H9 (cell line): Measurements from ENCODE around the gene SLC36A4. TPM values are rescaled to one million over a fixed set of nuclear protein-coding genes. Genes with fewer than 3 reads are reported as not detected.

Source experiments
- DNase-seq: peaks from one replicate; pipeline ENCODE4 v3.0.0-alpha.2; 2017
- H2AFZ ChIP-seq: one replicate; pipeline ENCODE4 v1.6.1; 2013; ENCODE audit warnings: mild to moderate bottlenecking, low read length, control low read depth, moderate library complexity
- H2AK5ac ChIP-seq: 2 replicates; pipeline ENCODE4 v1.6.1; 2013; ENCODE audit warnings: low read length, control low read depth, mixed read lengths; ENCODE audit not compliant: insufficient read length
- H2BK120ac ChIP-seq: one replicate; pipeline ENCODE4 v1.6.1; 2013; ENCODE audit warnings: low read depth, mild to moderate bottlenecking, low read length, control low read depth, inconsistent platforms; ENCODE audit not compliant: poor library complexity, severe bottlenecking
- H2BK12ac ChIP-seq: 2 replicates; pipeline ENCODE4 v1.6.1; 2013; ENCODE audit warnings: low read length, control low read depth, mixed read lengths, low read depth; ENCODE audit not compliant: insufficient read length
- H2BK15ac ChIP-seq: 2 replicates; pipeline ENCODE4 v1.6.1; 2013; ENCODE audit warnings: low read depth, low read length, control low read depth
- H2BK20ac ChIP-seq: one replicate; pipeline ENCODE4 v1.6.1; 2013; ENCODE audit warnings: low read depth, mild to moderate bottlenecking, low read length, control low read depth, inconsistent platforms; ENCODE audit not compliant: poor library complexity, severe bottlenecking
- H2BK5ac ChIP-seq: 2 replicates; pipeline ENCODE4 v1.6.1; 2013; ENCODE audit warnings: low read length, control low read depth, mixed read lengths; ENCODE audit not compliant: insufficient read length
- H3K14ac ChIP-seq: 2 replicates; pipeline ENCODE4 v1.6.1; 2013; ENCODE audit warnings: low read length, control low read depth; ENCODE audit not compliant: insufficient read depth
- H3K18ac ChIP-seq: 2 replicates; pipeline ENCODE4 v1.6.1; 2013; ENCODE audit warnings: low read depth, mild to moderate bottlenecking, mixed read lengths, low read length, control low read depth; ENCODE audit not compliant: insufficient read length
- H3K23ac ChIP-seq: 2 replicates; pipeline ENCODE4 v1.6.1; 2013; ENCODE audit warnings: low read length, control low read depth, mixed read lengths, low read depth; ENCODE audit not compliant: insufficient read length
- H3K23me2 ChIP-seq: 2 replicates; pipeline ENCODE4 v1.6.1; 2013; ENCODE audit warnings: low read depth, mild to moderate bottlenecking, mixed read lengths, low read length, control low read depth; ENCODE audit not compliant: insufficient read length, poor library complexity, severe bottlenecking
- H3K27ac ChIP-seq: 2 replicates; pipeline ENCODE4 v1.5.1; 2013; ENCODE audit warnings: low read length, control low read depth, mixed read lengths, low read depth; ENCODE audit not compliant: insufficient read length
- H3K27me3 ChIP-seq: 2 replicates; pipeline ENCODE4 v1.6.1; 2013; ENCODE audit warnings: low read length, control low read depth, inconsistent platforms; ENCODE audit not compliant: insufficient read depth
- H3K4ac ChIP-seq: 2 replicates; pipeline ENCODE4 v1.6.1; 2013; ENCODE audit warnings: low read depth, mild to moderate bottlenecking, control low read depth, inconsistent platforms, low read length, moderate library complexity
- H3K4me1 ChIP-seq: 2 replicates; pipeline ENCODE4 v1.6.1; 2013; ENCODE audit warnings: low read length, control low read depth, inconsistent platforms; ENCODE audit not compliant: insufficient read depth
- H3K4me2 ChIP-seq: 2 replicates; pipeline ENCODE4 v1.6.1; 2013; ENCODE audit warnings: low read length, control low read depth, mixed read lengths; ENCODE audit not compliant: insufficient read length, insufficient read depth
- H3K56ac ChIP-seq: 2 replicates; pipeline ENCODE4 v1.6.1; 2013; ENCODE audit warnings: low read depth, mild to moderate bottlenecking, mixed read lengths, low read length, control low read depth; ENCODE audit not compliant: insufficient read length
- H3K79me1 ChIP-seq: 2 replicates; pipeline ENCODE4 v1.6.1; 2013; ENCODE audit warnings: low read depth, mild to moderate bottlenecking, moderate library complexity, low read length, control low read depth, inconsistent platforms; ENCODE audit not compliant: insufficient read depth, poor library complexity, severe bottlenecking
- H3K79me2 ChIP-seq: 2 replicates; pipeline ENCODE4 v1.6.1; 2013; ENCODE audit warnings: low read length, control low read depth, inconsistent platforms; ENCODE audit not compliant: insufficient read depth
- H3K9ac ChIP-seq: 2 replicates; pipeline ENCODE4 v1.6.1; 2013; ENCODE audit warnings: low read length, control low read depth, mixed read lengths; ENCODE audit not compliant: insufficient read length; ENCODE audit errors: extremely low read depth
- H3K9me3 ChIP-seq: one replicate; pipeline ENCODE4 v1.6.1; 2013; ENCODE audit warnings: low read depth, low read length, inconsistent platforms; ENCODE audit not compliant: control insufficient read depth
- H3T11ph ChIP-seq: one replicate; pipeline ENCODE4 v1.6.1; 2013; ENCODE audit warnings: mild to moderate bottlenecking, low read length, control low read depth, inconsistent platforms
- H4K20me1 ChIP-seq: one replicate; pipeline ENCODE4 v1.6.1; 2013; ENCODE audit not compliant: control insufficient read depth, insufficient read length, insufficient read depth
- H4K5ac ChIP-seq: 2 replicates; pipeline ENCODE4 v1.6.1; 2013; ENCODE audit warnings: low read depth, mild to moderate bottlenecking, mixed read lengths, low read length, control low read depth; ENCODE audit not compliant: insufficient read length
- H4K8ac ChIP-seq: replicated peaks from 2 replicates; pipeline ENCODE4 v1.6.1; 2013; ENCODE audit warnings: low read length, control low read depth, mixed read lengths, low read depth; ENCODE audit not compliant: insufficient read length
- H4K91ac ChIP-seq: 2 replicates; pipeline ENCODE4 v1.6.1; 2013; ENCODE audit warnings: low read depth, mild to moderate bottlenecking, moderate library complexity, mixed read lengths, low read length, control low read depth; ENCODE audit not compliant: insufficient read length
- H3K27ac Mint-ChIP-seq, 3 experiments: 2 replicates in 2 of 3; 3 replicates in 1 of 3; pipeline ENCODE4 v1.8.0; 2020 to 2021; ENCODE audit warnings: mixed read lengths in 3 of 3, mild to moderate bottlenecking in 1 of 3, moderate library complexity in 1 of 3
- H3K27me3 Mint-ChIP-seq: 2 replicates; pipeline ENCODE4 v1.8.0; 2021; ENCODE audit warnings: low read depth, mild to moderate bottlenecking, moderate library complexity, mixed read lengths
- H3K36me3 Mint-ChIP-seq, 3 experiments: 2 replicates in 2 of 3; 3 replicates in 1 of 3; pipeline ENCODE4 v1.8.0; 2020 to 2021; ENCODE audit warnings: low read depth in 3 of 3, mixed read lengths in 3 of 3; ENCODE audit not compliant: insufficient read depth in 1 of 3
- H3K4me1 Mint-ChIP-seq, 2 experiments: 2 replicates each; pipeline ENCODE4 v1.8.0; 2020; ENCODE audit warnings: mixed read lengths in 2 of 2
- H3K4me3 Mint-ChIP-seq, 2 experiments: 2 replicates in 1 of 2; 3 replicates in 1 of 2; pipeline ENCODE4 v1.8.0; 2020 to 2021; ENCODE audit warnings: mild to moderate bottlenecking in 2 of 2, mixed read lengths in 2 of 2, moderate library complexity in 1 of 2
- H3K9me3 Mint-ChIP-seq, 2 experiments: 2 replicates in 1 of 2; 3 replicates in 1 of 2; pipeline ENCODE4 v1.8.0; 2020; ENCODE audit warnings: mild to moderate bottlenecking in 2 of 2, mixed read lengths in 2 of 2, moderate library complexity in 1 of 2
- total RNA-seq: library from RNA; stranded (reverse); gene quantifications from 2 replicates; pipeline ENCODE4 v1.2.1, GENCODE V29; 2021
- TF ChIP-seq, protein P1 (sequence below): fragments of 200-600 bp; sonication (generic); conservative IDR thresholded peaks from 3 replicates; pipeline ENCODE4 v1.8.0; 2021; ENCODE audit warnings: antibody characterized with exemption, mild to moderate bottlenecking

The SLC36A4 gene
- total RNA-seq, 1 experiment from 2014 or later = 33.3 TPM

GRCh38 chr11:93213622-93214021 is 15.8 kb upstream of the SLC36A4 start:
- H3T11ph ChIP-seq = no peak overlapping the region
- no peak overlapping the region for H3K18ac ChIP-seq
- no peak overlapping the region for H2AFZ ChIP-seq
- DNase-seq = no peak
- no peak overlapping the region for H4K91ac ChIP-seq
- H2AK5ac ChIP-seq = no peak overlapping the region
- H4K20me1 ChIP-seq = no peaks in the 10 kb centered on the region
- peaks cover 4 to 7% of the 10 kb centered on the region in 2 experiments; a peak in 3 of 4 replicates for H3K4me1 Mint-ChIP-seq
- no peak overlapping the region for H2BK5ac ChIP-seq
- H3K14ac ChIP-seq = no peak overlapping the region
- no peak overlapping the region for H2BK20ac ChIP-seq
- no peak overlapping the region for H2BK15ac ChIP-seq
- no peaks in the 10 kb centered on the region for H3K4me1 ChIP-seq
- no peak overlapping the region for H2BK120ac ChIP-seq
- TF ChIP-seq, protein P1, sequence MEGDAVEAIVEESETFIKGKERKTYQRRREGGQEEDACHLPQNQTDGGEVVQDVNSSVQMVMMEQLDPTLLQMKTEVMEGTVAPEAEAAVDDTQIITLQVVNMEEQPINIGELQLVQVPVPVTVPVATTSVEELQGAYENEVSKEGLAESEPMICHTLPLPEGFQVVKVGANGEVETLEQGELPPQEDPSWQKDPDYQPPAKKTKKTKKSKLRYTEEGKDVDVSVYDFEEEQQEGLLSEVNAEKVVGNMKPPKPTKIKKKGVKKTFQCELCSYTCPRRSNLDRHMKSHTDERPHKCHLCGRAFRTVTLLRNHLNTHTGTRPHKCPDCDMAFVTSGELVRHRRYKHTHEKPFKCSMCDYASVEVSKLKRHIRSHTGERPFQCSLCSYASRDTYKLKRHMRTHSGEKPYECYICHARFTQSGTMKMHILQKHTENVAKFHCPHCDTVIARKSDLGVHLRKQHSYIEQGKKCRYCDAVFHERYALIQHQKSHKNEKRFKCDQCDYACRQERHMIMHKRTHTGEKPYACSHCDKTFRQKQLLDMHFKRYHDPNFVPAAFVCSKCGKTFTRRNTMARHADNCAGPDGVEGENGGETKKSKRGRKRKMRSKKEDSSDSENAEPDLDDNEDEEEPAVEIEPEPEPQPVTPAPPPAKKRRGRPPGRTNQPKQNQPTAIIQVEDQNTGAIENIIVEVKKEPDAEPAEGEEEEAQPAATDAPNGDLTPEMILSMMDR = no peak
- no peak overlapping the region for H3K27ac Mint-ChIP-seq
- H3K23me2 ChIP-seq = no peaks in the 10 kb centered on the region
- H3K27me3 Mint-ChIP-seq = no peaks in the 10 kb centered on the region
- no peak overlapping the region for H3K27ac ChIP-seq
- 0 out of 5 replicates have a peak, but pooled peaks cover 0 to 2% of the 10 kb centered on the region in 2 experiments for H3K9me3 Mint-ChIP-seq
- no peak overlapping the region for H3K56ac ChIP-seq
- H3K4me2 ChIP-seq = no peak overlapping the region
- H3K4me3 Mint-ChIP-seq = no peak overlapping the region
- H3K9ac ChIP-seq = no peak overlapping the region
- no peak overlapping the region for H3K23ac ChIP-seq
- H4K5ac ChIP-seq = no peak overlapping the region
- H3K79me2 ChIP-seq = no peaks in the 10 kb centered on the region
- no peaks in the 10 kb centered on the region for H3K79me1 ChIP-seq
- no peak overlapping the region for H3K4ac ChIP-seq
- no peaks in the 10 kb centered on the region for H3K27me3 ChIP-seq
- H3K9me3 ChIP-seq = no peaks in the 10 kb centered on the region
- no peak overlapping the region for H4K8ac ChIP-seq
- no peak overlapping the region for H2BK12ac ChIP-seq
- H3K36me3 Mint-ChIP-seq = no peaks in the 10 kb centered on the region
